HG03159 (cell line): ENCODE measurements around the gene SFN.

Experiments used
- ATAC-seq: cut with Tn5 transposase; IDR thresholded peaks from one replicate; pipeline ENCODE4 v1.9.1; 2021; ENCODE audit warnings: mild to moderate bottlenecking, moderate library complexity; ENCODE audit not compliant: unreplicated experiment

SFN gene

GRCh38 chr1:26909951-26910342, 47.0 kb downstream of the SFN start:
- no peak for ATAC-seq

DNA sequence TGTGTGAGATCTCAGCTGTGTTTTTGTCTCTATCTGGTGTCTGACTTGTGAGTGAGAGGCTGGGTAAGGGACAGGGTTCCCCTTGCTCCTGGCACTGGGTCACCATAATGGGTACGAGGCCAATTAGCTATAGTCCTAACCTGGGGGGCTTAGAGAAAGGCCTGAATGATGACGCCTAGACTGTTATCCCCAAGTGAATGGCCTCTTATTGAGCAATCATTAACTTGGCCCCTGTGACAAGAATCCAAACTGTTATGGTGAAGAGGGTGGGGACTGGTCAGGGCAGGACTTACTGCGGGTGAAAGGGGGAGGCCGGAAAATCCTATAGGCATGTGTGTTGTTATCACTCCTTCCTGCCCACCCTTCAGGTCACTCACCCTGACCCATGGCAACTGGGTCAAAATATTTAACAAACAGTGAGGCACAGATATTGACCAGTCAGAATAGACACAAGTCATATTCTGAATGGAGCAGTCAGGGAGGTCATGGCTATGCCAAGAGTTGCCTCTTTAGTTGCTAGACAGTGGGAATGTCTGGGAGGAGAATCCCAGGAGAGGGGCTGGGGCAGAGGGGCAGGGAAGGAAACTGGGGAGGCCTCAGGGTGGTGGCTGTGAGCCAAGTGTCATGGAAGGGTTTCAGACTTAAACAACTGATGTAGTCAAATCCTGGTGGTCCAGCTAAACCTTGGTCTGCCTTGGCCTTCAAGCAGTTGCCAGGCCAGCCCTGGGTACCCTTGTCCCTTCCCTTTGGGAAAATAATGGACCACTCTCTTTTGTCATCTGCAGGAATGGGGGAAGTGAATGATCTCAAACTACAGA, 47.6 kb downstream of the SFN start:
- no peak for ATAC-seq

- ATAC-seq = no peak
These were observed 48.6 kb downstream of the SFN start for GRCh38 chr1:26911399-26912146.

DNA sequence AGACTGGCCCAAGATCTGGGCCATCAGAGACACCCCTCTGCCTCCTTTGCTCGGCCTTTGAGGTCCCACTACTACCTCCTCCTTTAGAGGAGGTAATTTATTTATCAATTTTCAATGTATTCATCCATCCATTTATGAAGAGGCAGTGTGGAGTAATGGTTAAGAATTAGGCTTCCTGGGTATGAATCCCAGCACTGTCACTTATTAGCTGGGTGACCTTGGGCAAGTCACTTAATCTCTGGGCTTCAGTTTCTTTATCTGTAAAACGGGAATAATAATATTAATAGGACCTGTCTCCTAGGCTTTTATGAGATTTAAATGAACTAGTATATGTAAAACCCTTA, 49.2 kb downstream of the SFN start:
- ATAC-seq = no peak

- no peak for ATAC-seq
These were observed 50.4 kb downstream of the SFN start for GRCh38 chr1:26913389-26913753.
